CD4-positive, alpha-beta T cell (primary cell): Measurements from ENCODE around the gene CXXC5. TPM values are rescaled to one million over a fixed set of nuclear protein-coding genes. Genes with fewer than 3 reads are reported as not detected.
"Not testable (repeated sequence)": the region's sequence is repeated elsewhere in the genome, so short reads cannot be mapped to it uniquely, and the experiment has no call there.

Experiments
- ATAC-seq: fragments of 200-7000 bp; cut with Tn5 transposase; one replicate; pipeline ENCODE4 v1.10.0; 2022; ENCODE audit warnings: mild to moderate bottlenecking; ENCODE audit not compliant: poor library complexity
- CTCF ChIA-PET: fragments of 350-600 bp; sonication (Branson Sonifier 250); formaldehyde crosslinking; loops from one replicate; lab custom pipeline; 2021; ENCODE audit warnings: antibody characterized with exemption, inconsistent platforms; lab: Charles Lee
- POLR2A ChIA-PET: fragments of 350-600 bp; sonication (Branson Sonifier 250); formaldehyde crosslinking; loops from one replicate; lab custom pipeline; 2021; ENCODE audit warnings: antibody characterized with exemption, inconsistent platforms; lab: Charles Lee
- DNase-seq, 14 experiments: peaks; one replicate each; pipeline ENCODE4 v3.0.0-alpha.2; 2013 to 2020; ENCODE audit warnings: mixed read lengths in 2 of 14
- H3K27ac ChIP-seq, 2 donors: one replicate each; pipeline versions ENCODE4 v1.5.1 to v1.7.0; 2013; ENCODE audit warnings: low read length in 2 of 2, low read depth in 1 of 2, mild to moderate bottlenecking in 1 of 2
- H3K27me3 ChIP-seq, 2 experiments: 1 replicate in 1 of 2; 2 replicates in 1 of 2; pipeline versions ENCODE4 v1.6.1 to v1.7.0; 2013; ENCODE audit warnings: low read length in 2 of 2, control low read depth in 1 of 2, mild to moderate bottlenecking in 1 of 2, moderate library complexity in 1 of 2; ENCODE audit not compliant: insufficient read depth in 2 of 2, control insufficient read depth in 1 of 2
- H3K36me3 ChIP-seq: one replicate; pipeline ENCODE4 v1.6.1; 2013; ENCODE audit warnings: low read length, control low read depth; ENCODE audit not compliant: insufficient read depth
- H3K4me1 ChIP-seq: one replicate; pipeline ENCODE4 v1.6.1; 2013; ENCODE audit warnings: low read length, control low read depth; ENCODE audit not compliant: insufficient read depth
- H3K4me3 ChIP-seq: one replicate; pipeline ENCODE4 v1.5.1; 2013; ENCODE audit warnings: mild to moderate bottlenecking, low read length, moderate library complexity
- H3K9me3 ChIP-seq, 2 experiments: 1 replicate in 1 of 2; 2 replicates in 1 of 2; pipeline versions ENCODE4 v1.6.1 to v1.7.0; 2013; ENCODE audit warnings: low read length in 2 of 2, mild to moderate bottlenecking in 2 of 2, control low read depth in 1 of 2, moderate library complexity in 1 of 2; ENCODE audit not compliant: control insufficient read depth in 1 of 2, insufficient read depth in 1 of 2
- H3K27ac Mint-ChIP-seq: one replicate; pipeline ENCODE4 v1.8.0; 2020; ENCODE audit warnings: mixed read lengths
- H3K27me3 Mint-ChIP-seq: one replicate; pipeline ENCODE4 v1.8.0; 2021; ENCODE audit warnings: mixed read lengths
- H3K36me3 Mint-ChIP-seq: one replicate; pipeline ENCODE4 v1.8.0; 2021; ENCODE audit warnings: low read depth, mixed read lengths
- H3K4me1 Mint-ChIP-seq: one replicate; pipeline ENCODE4 v1.8.0; 2021; ENCODE audit warnings: low read depth, mixed read lengths
- H3K4me3 Mint-ChIP-seq: one replicate; pipeline ENCODE4 v1.8.0; 2020; ENCODE audit warnings: mild to moderate bottlenecking, mixed read lengths
- H3K9me3 Mint-ChIP-seq: one replicate; pipeline ENCODE4 v1.8.0; 2020; ENCODE audit warnings: mixed read lengths
- CTCF ChIP-seq: fragments of 200-600 bp; IDR thresholded peaks from one replicate; pipeline ENCODE4 v1.8.0; 2022; ENCODE audit warnings: antibody characterized with exemption, mild to moderate bottlenecking
- intact Hi-C, 2 experiments: fragments of 100-400 bp; cut with DNase I in 1 of 2; cut with micrococcal nuclease in 1 of 2; formaldehyde crosslinking; loops; one replicate each; pipeline versions ENCODE4 v1.15.1 to v1.9.0; 2023 to 2025; cut with DNase I, micrococcal nuclease
- total RNA-seq, 174 experiments: library from RNA in 2 of 174; stranded (reverse) in 2 of 174; gene quantifications; one replicate each; pipeline ENCODE4 v1.2.3 and lab custom pipeline; 2021 to 2026

CXXC5 gene
- total RNA-seq, 2 experiments from 2014 or later = 1.9 to 2.7 TPM

GRCh38 chr5:139601429-139601828, 46.7 kb upstream of the CXXC5 start:
- no peak overlapping the region for H3K27ac ChIP-seq
- Mint-ChIP-seq H3K4me1 (peaks cover 33% of the 10 kb centered on the region), H3K9me3 (no peaks in the 10 kb centered on the region), H3K36me3 (peaks cover 68% of the 10 kb centered on the region), H3K4me3 (no peak overlapping the region), H3K27ac (no peak overlapping the region), H3K27me3 (no peaks in the 10 kb centered on the region)
- peaks cover 5% of the 10 kb centered on the region for H3K4me1 ChIP-seq
- no peak for TF ChIP-seq CTCF
- no peaks in the 10 kb centered on the region for H3K27me3 ChIP-seq
- POLR2A ChIA-PET = no interaction called here
- DNase-seq (no peak), ATAC-seq (no peak)
- no peak overlapping the region for H3K4me3 ChIP-seq
- H3K36me3 ChIP-seq = peaks cover 51% of the 10 kb centered on the region
- intact Hi-C loops = no loop called here
- peaks cover 0 to 4% of the 10 kb centered on the region in 2 experiments for H3K9me3 ChIP-seq
- CTCF ChIA-PET = no interaction called here

- Mint-ChIP-seq H3K4me1 (peaks cover 32% of the 10 kb centered on the region), H3K36me3 (peaks cover 71% of the 10 kb centered on the region)
- H3K4me1 ChIP-seq, DNase-seq, H3K27me3 ChIP-seq, CTCF ChIA-PET, H3K4me3 ChIP-seq, H3K9me3 Mint-ChIP-seq, H3K9me3 ChIP-seq, intact Hi-C loops, H3K27ac Mint-ChIP-seq, ATAC-seq, H3K27ac ChIP-seq, H3K4me3 Mint-ChIP-seq, POLR2A ChIA-PET, H3K27me3 Mint-ChIP-seq: not testable (repeated sequence)
- H3K36me3 ChIP-seq = peaks cover 53% of the 10 kb centered on the region
These were observed 46.2 kb upstream of the CXXC5 start for GRCh38 chr5:139601948-139602347.

GRCh38 chr5:139605887-139606286, 42.3 kb upstream of the CXXC5 start:
- Histone ChIP-seq H3K27ac (no peak overlapping the region), H3K4me3 (no peak overlapping the region), H3K27me3 (no peaks in the 10 kb centered on the region), H3K36me3 (peaks cover 59% of the 10 kb centered on the region), H3K9me3 (no peaks in the 10 kb centered on the region), H3K4me1 (peaks cover 4% of the 10 kb centered on the region)
- intact Hi-C loops = no loop called here
- no peaks in the 10 kb centered on the region for H3K9me3 Mint-ChIP-seq
- no peak for ATAC-seq
- no peaks in the 10 kb centered on the region for H3K27me3 Mint-ChIP-seq
- no peak overlapping the region for H3K4me3 Mint-ChIP-seq
- peaks cover 25% of the 10 kb centered on the region for H3K4me1 Mint-ChIP-seq
- H3K36me3 Mint-ChIP-seq = peaks cover 64% of the 10 kb centered on the region
- no peak overlapping the region for H3K27ac Mint-ChIP-seq
- CTCF ChIA-PET = interaction anchor here (0.6 to 1.6 kb wide), 2 partner anchors 31 to 1464 kb away, joined by 3 to 4 read pairs; no protein-coding TSS in a partner anchor
- POLR2A ChIA-PET = interaction anchor here (0.7 kb wide), 1 partner anchor 124 kb away, joined by 4 read pairs; the partner anchor contains the start of gene STING1
- no peak for DNase-seq
- TF ChIP-seq CTCF = no peak
